ENCODE results near the gene CIZ1. TPM values are rescaled to one million over a fixed set of nuclear protein-coding genes. Genes with fewer than 3 reads are reported as not detected.

Gene CIZ1
- total and polyA plus RNA-seq, 9 of the 15 experiments (the other 6 are each of a cell fraction or from before 2014, with no cell fraction given): 6.6 to 329 (median 87.8) TPM

Other genes with a start within 250 kb of the CIZ1 start
Only the 7 nearest of the 14 such genes appear.
- 35.9 and 39.5 TPM in 2 replicates for gene SLC25A25, start 123.3 kb downstream of the CIZ1 start, total RNA-seq (2014; rRNA removed)
- gene SLC25A25, start 123.3 kb downstream of the CIZ1 start, total RNA-seq (2014; rRNA removed; fragmentation: Illumina TruSeq; extraction: Trizol): 19.0 and 19.3 TPM in 2 replicates
- 23.2 and 25.1 TPM in 2 replicates for gene SLC25A25, start 123.3 kb downstream of the CIZ1 start, total RNA-seq (2015; rRNA removed; fragmentation: Illumina TruSeq; extraction: Trizol)
- gene SLC25A25, start 123.3 kb downstream of the CIZ1 start, total RNA-seq (2021): 30.1 and 30.7 TPM in 2 replicates
- gene SLC25A25, start 123.3 kb downstream of the CIZ1 start, polyA plus RNA-seq (2011; rRNA removed): 21.7 and 26.7 TPM in 2 replicates
- gene SLC25A25, start 123.3 kb downstream of the CIZ1 start, polyA plus RNA-seq (2014; fragmentation: Illumina TruSeq; extraction: Trizol): 18.7 and 25.2 TPM in 2 replicates
- gene SLC25A25, start 123.3 kb downstream of the CIZ1 start, polyA plus RNA-seq (2014; fragmentation: Nextera tagmentation; extraction: Ambion mirVana): under 1 TPM; 0.07 to 0.10 TPM
- 27.2 and 31.0 TPM in 2 replicates for gene SLC25A25, start 123.3 kb downstream of the CIZ1 start, polyA plus RNA-seq (2014; rRNA removed)
- 196 and 257 TPM in 2 replicates for gene PTGES2, start 63.8 kb downstream of the CIZ1 start, total RNA-seq (2014; rRNA removed)
- 34.3 and 50.3 TPM in 2 replicates for gene PTGES2, start 63.8 kb downstream of the CIZ1 start, total RNA-seq (2014; rRNA removed; fragmentation: Illumina TruSeq; extraction: Trizol)
- gene PTGES2, start 63.8 kb downstream of the CIZ1 start, total RNA-seq (2015; rRNA removed; fragmentation: Illumina TruSeq; extraction: Trizol): 98.9 and 102 TPM in 2 replicates
- 135 and 137 TPM in 2 replicates for gene PTGES2, start 63.8 kb downstream of the CIZ1 start, total RNA-seq (2021)
- gene PTGES2, start 63.8 kb downstream of the CIZ1 start, polyA plus RNA-seq (2011; rRNA removed): 90.1 and 106 TPM in 2 replicates
- 89.2 and 128 TPM in 2 replicates for gene PTGES2, start 63.8 kb downstream of the CIZ1 start, polyA plus RNA-seq (2014; fragmentation: Illumina TruSeq; extraction: Trizol)
- 1 to 10 TPM; 2.4 to 6.2 TPM for gene PTGES2, start 63.8 kb downstream of the CIZ1 start, polyA plus RNA-seq (2014; fragmentation: Nextera tagmentation; extraction: Ambion mirVana)
- 128 and 149 TPM in 2 replicates for gene PTGES2, start 63.8 kb downstream of the CIZ1 start, polyA plus RNA-seq (2014; rRNA removed)
- 0.20 and 0.54 TPM in 2 replicates for gene LCN2, start 42.1 kb downstream of the CIZ1 start, total RNA-seq (2014; rRNA removed)
- gene LCN2, start 42.1 kb downstream of the CIZ1 start, total RNA-seq (2014; rRNA removed; fragmentation: Illumina TruSeq; extraction: Trizol): 0.47 TPM in 1 of 2 replicates, not detected in the other
- gene LCN2, start 42.1 kb downstream of the CIZ1 start, total RNA-seq (2015; rRNA removed; fragmentation: Illumina TruSeq; extraction: Trizol): not detected in 2 replicates
- 0.40 and 0.72 TPM in 2 replicates for gene LCN2, start 42.1 kb downstream of the CIZ1 start, total RNA-seq (2021)
- gene LCN2, start 42.1 kb downstream of the CIZ1 start, polyA plus RNA-seq (2011; rRNA removed): 0.60 and 1.2 TPM in 2 replicates
- 0.22 and 1.0 TPM in 2 replicates for gene LCN2, start 42.1 kb downstream of the CIZ1 start, polyA plus RNA-seq (2014; fragmentation: Illumina TruSeq; extraction: Trizol)
- gene LCN2, start 42.1 kb downstream of the CIZ1 start, polyA plus RNA-seq (2014; fragmentation: Nextera tagmentation; extraction: Ambion mirVana): under 1 TPM; 0.10 to 0.11 TPM
- gene LCN2, start 42.1 kb downstream of the CIZ1 start, polyA plus RNA-seq (2014; rRNA removed): 0.21 and 0.65 TPM in 2 replicates
- 331 and 433 TPM in 2 replicates for gene BBLN, start 31.3 kb downstream of the CIZ1 start, total RNA-seq (2014; rRNA removed)
- 11.5 and 11.9 TPM in 2 replicates for gene BBLN, start 31.3 kb downstream of the CIZ1 start, total RNA-seq (2014; rRNA removed; fragmentation: Illumina TruSeq; extraction: Trizol)
- gene BBLN, start 31.3 kb downstream of the CIZ1 start, total RNA-seq (2015; rRNA removed; fragmentation: Illumina TruSeq; extraction: Trizol): 109 and 123 TPM in 2 replicates
- 172 and 177 TPM in 2 replicates for gene BBLN, start 31.3 kb downstream of the CIZ1 start, total RNA-seq (2021)
- 87.1 and 125 TPM in 2 replicates for gene BBLN, start 31.3 kb downstream of the CIZ1 start, polyA plus RNA-seq (2011; rRNA removed)
- gene BBLN, start 31.3 kb downstream of the CIZ1 start, polyA plus RNA-seq (2014; fragmentation: Illumina TruSeq; extraction: Trizol): 30.1 and 181 TPM in 2 replicates
- 10 to 100 TPM in 1 of 2 experiments, 1 to 10 TPM in 1; 4.2 to 13.7 TPM for gene BBLN, start 31.3 kb downstream of the CIZ1 start, polyA plus RNA-seq (2014; fragmentation: Nextera tagmentation; extraction: Ambion mirVana)
- 191 and 213 TPM in 2 replicates for gene BBLN, start 31.3 kb downstream of the CIZ1 start, polyA plus RNA-seq (2014; rRNA removed)
- 6.6 and 7.9 TPM in 2 replicates for gene DNM1, start 11.8 kb upstream of the CIZ1 start, total RNA-seq (2014; rRNA removed)
- gene DNM1, start 11.8 kb upstream of the CIZ1 start, total RNA-seq (2014; rRNA removed; fragmentation: Illumina TruSeq; extraction: Trizol): 4.5 and 5.2 TPM in 2 replicates
- gene DNM1, start 11.8 kb upstream of the CIZ1 start, total RNA-seq (2015; rRNA removed; fragmentation: Illumina TruSeq; extraction: Trizol): 8.4 and 9.1 TPM in 2 replicates
- gene DNM1, start 11.8 kb upstream of the CIZ1 start, total RNA-seq (2021): 20.7 and 23.1 TPM in 2 replicates
- gene DNM1, start 11.8 kb upstream of the CIZ1 start, polyA plus RNA-seq (2011; rRNA removed): 9.5 and 33.1 TPM in 2 replicates
- gene DNM1, start 11.8 kb upstream of the CIZ1 start, polyA plus RNA-seq (2014; fragmentation: Illumina TruSeq; extraction: Trizol): 10.0 and 15.5 TPM in 2 replicates
- gene DNM1, start 11.8 kb upstream of the CIZ1 start, polyA plus RNA-seq (2014; fragmentation: Nextera tagmentation; extraction: Ambion mirVana): under 1 TPM; 0.39 to 0.58 TPM
- gene DNM1, start 11.8 kb upstream of the CIZ1 start, polyA plus RNA-seq (2014; rRNA removed): 17.6 TPM in 2 replicates
- gene GOLGA2, start 84.4 kb upstream of the CIZ1 start, total RNA-seq (2014; rRNA removed): 101 and 116 TPM in 2 replicates
- gene GOLGA2, start 84.4 kb upstream of the CIZ1 start, total RNA-seq (2014; rRNA removed; fragmentation: Illumina TruSeq; extraction: Trizol): 70.7 and 80.5 TPM in 2 replicates
- 69.2 and 75.1 TPM in 2 replicates for gene GOLGA2, start 84.4 kb upstream of the CIZ1 start, total RNA-seq (2015; rRNA removed; fragmentation: Illumina TruSeq; extraction: Trizol)
- 91.3 and 109 TPM in 2 replicates for gene GOLGA2, start 84.4 kb upstream of the CIZ1 start, total RNA-seq (2021)
- 76.0 and 137 TPM in 2 replicates for gene GOLGA2, start 84.4 kb upstream of the CIZ1 start, polyA plus RNA-seq (2011; rRNA removed)
- 117 and 122 TPM in 2 replicates for gene GOLGA2, start 84.4 kb upstream of the CIZ1 start, polyA plus RNA-seq (2014; fragmentation: Illumina TruSeq; extraction: Trizol)
- 10 to 100 TPM; 15.7 to 21.9 TPM for gene GOLGA2, start 84.4 kb upstream of the CIZ1 start, polyA plus RNA-seq (2014; fragmentation: Nextera tagmentation; extraction: Ambion mirVana)
- gene GOLGA2, start 84.4 kb upstream of the CIZ1 start, polyA plus RNA-seq (2014; rRNA removed): 98.1 and 138 TPM in 2 replicates
- gene SWI5, start 84.7 kb upstream of the CIZ1 start, total RNA-seq (2014; rRNA removed): 105 and 106 TPM in 2 replicates
- 82.6 and 86.7 TPM in 2 replicates for gene SWI5, start 84.7 kb upstream of the CIZ1 start, total RNA-seq (2014; rRNA removed; fragmentation: Illumina TruSeq; extraction: Trizol)
- 93.9 and 94.3 TPM in 2 replicates for gene SWI5, start 84.7 kb upstream of the CIZ1 start, total RNA-seq (2015; rRNA removed; fragmentation: Illumina TruSeq; extraction: Trizol)
- gene SWI5, start 84.7 kb upstream of the CIZ1 start, total RNA-seq (2021): 72.3 and 77.3 TPM in 2 replicates
- 121 and 145 TPM in 2 replicates for gene SWI5, start 84.7 kb upstream of the CIZ1 start, polyA plus RNA-seq (2011; rRNA removed)
- 95.9 and 104 TPM in 2 replicates for gene SWI5, start 84.7 kb upstream of the CIZ1 start, polyA plus RNA-seq (2014; fragmentation: Illumina TruSeq; extraction: Trizol)
- gene SWI5, start 84.7 kb upstream of the CIZ1 start, polyA plus RNA-seq (2014; fragmentation: Nextera tagmentation; extraction: Ambion mirVana): 100 to 1,000 TPM in 1 of 2 experiments, 10 to 100 TPM in 1; 62.8 to 133 TPM
- gene SWI5, start 84.7 kb upstream of the CIZ1 start, polyA plus RNA-seq (2014; rRNA removed): 121 and 141 TPM in 2 replicates

Data from K562 (cell line).